ENCODE data around the gene TMEM247.
"Not testable (repeated sequence)": the region's sequence is repeated elsewhere in the genome, so short reads cannot be mapped to it uniquely, and the experiment has no call there.

DNA sequence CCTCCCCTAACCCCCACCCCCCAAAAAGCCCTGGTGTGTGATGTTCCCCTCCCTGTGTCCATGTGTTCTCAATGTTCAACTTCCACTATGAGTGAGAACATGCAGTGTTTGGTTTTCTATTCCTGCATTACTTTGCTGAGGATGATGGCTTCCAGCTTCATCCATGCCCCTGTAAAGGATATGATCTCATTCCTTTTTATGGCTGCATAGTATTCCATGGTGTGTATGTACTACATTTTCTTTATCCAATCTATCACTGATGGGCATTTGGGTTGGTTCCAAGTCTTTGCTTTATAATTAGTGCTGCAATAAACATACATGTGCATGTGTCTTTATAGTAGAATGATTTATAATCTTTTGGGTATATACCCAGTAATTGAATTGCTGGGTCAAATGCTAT, 43.0 kb downstream of the TMEM247 start:
- TF ChIP-seq, protein P1, sequence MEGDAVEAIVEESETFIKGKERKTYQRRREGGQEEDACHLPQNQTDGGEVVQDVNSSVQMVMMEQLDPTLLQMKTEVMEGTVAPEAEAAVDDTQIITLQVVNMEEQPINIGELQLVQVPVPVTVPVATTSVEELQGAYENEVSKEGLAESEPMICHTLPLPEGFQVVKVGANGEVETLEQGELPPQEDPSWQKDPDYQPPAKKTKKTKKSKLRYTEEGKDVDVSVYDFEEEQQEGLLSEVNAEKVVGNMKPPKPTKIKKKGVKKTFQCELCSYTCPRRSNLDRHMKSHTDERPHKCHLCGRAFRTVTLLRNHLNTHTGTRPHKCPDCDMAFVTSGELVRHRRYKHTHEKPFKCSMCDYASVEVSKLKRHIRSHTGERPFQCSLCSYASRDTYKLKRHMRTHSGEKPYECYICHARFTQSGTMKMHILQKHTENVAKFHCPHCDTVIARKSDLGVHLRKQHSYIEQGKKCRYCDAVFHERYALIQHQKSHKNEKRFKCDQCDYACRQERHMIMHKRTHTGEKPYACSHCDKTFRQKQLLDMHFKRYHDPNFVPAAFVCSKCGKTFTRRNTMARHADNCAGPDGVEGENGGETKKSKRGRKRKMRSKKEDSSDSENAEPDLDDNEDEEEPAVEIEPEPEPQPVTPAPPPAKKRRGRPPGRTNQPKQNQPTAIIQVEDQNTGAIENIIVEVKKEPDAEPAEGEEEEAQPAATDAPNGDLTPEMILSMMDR (IDR thresholded peaks at IDR 0.05): not testable (repeated sequence)
- TF ChIP-seq POLR2A (IDR thresholded peaks at IDR 0.05): not testable (repeated sequence)
